ENCODE results near the gene SALL3.

SALL3 gene

DNA sequence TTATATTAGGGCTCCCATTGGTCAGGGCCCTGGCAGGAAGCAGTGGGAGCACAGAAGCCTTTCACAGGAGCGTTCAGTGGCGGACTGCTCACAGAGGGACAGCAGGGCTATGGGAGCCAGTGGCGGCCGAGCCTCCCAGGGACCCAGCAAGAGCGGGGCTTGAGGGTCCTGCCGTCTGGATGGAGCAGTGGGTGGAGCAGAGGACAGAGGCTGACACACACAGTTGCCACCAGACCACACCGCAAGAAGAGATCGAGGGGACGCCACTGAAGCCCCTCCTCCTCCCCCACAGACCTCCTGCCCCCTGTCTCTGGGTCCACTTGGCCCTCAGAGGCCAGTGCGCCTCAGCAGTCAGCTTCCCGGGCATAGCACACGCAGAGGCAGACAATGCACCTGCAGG, 39.3 kb downstream of the SALL3 start:
- H3K27me3 ChIP-seq (replicated peaks; ENCODE audit: control insufficient read depth, insufficient read depth, low read length) = peaks cover 5% of the 10 kb centered on the region
- H3K9me3 ChIP-seq (ENCODE audit: control insufficient read depth, low read length) = peaks cover 9% of the 10 kb centered on the region
- no peak for DNase-seq (ENCODE audit: low read depth)
- no peaks in the 10 kb centered on the region for H3K4me1 ChIP-seq (ENCODE audit: control insufficient read depth, insufficient read depth, low read length)
- H3K36me3 ChIP-seq (ENCODE audit: control insufficient read depth, insufficient read depth, low read length, severe bottlenecking) = no peaks in the 10 kb centered on the region
- H3K4me3 ChIP-seq (ENCODE audit: low read length) = no peak overlapping the region
- H3K9ac ChIP-seq (ENCODE audit: low read length) = no peak overlapping the region

DNA sequence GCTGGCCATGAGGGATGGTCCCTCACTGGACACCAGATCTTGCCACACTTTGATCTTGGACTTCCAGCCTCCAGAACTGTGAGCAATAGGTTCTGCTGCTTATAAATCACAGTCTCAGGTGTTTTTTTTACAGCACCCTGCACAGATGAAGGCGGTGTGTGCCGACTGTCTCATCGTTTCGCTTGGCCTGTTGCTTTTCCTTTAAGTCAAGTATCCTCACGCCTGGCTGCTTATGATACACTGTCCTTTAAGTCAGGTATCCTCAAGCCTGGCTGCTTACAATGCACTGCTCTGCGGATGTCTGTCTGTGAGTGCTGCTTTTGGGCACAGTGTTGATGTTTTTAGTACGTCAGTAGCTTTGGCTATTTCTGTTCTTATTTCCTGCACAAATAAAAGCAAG, 40.3 kb downstream of the SALL3 start:
- peaks cover 9% of the 10 kb centered on the region for H3K9me3 ChIP-seq (ENCODE audit: control insufficient read depth, low read length)
- DNase-seq (ENCODE audit: low read depth) = no peak
- no peaks in the 10 kb centered on the region for H3K4me1 ChIP-seq (ENCODE audit: control insufficient read depth, insufficient read depth, low read length)
- H3K36me3 ChIP-seq (ENCODE audit: control insufficient read depth, insufficient read depth, low read length, severe bottlenecking) = no peaks in the 10 kb centered on the region
- peaks cover 5% of the 10 kb centered on the region for H3K27me3 ChIP-seq (replicated peaks; ENCODE audit: control insufficient read depth, insufficient read depth, low read length)
- H3K9ac ChIP-seq (ENCODE audit: low read length) = no peak overlapping the region
- H3K4me3 ChIP-seq (ENCODE audit: low read length) = no peak overlapping the region

DNA sequence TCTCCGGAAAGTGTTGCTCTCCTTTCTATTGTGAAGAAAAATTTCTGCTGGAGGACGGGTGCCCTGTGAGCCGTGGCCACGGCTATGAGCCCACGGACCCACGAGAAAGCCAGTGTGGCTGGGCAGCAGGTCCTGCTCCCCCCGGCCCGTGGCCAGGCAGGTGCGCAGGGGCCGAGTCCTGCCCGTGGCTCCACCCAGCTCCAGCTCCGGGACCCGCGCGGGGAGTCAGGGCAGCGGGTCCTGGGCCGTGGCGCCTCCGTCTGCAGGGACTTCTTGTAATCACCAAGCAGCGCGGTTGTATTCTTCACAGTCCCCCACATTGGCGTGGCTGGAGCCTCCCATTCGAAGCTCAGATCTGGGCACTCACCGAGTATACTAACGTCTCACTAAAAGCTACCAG, 43.0 kb downstream of the SALL3 start:
- H3K36me3 ChIP-seq (ENCODE audit: control insufficient read depth, insufficient read depth, low read length, severe bottlenecking) = no peaks in the 10 kb centered on the region
- H3K9me3 ChIP-seq (ENCODE audit: control insufficient read depth, low read length) = peaks cover 9% of the 10 kb centered on the region
- peaks cover 4% of the 10 kb centered on the region for H3K27me3 ChIP-seq (replicated peaks; ENCODE audit: control insufficient read depth, insufficient read depth, low read length)
- H3K9ac ChIP-seq (ENCODE audit: low read length) = no peak overlapping the region
- no peak for DNase-seq (ENCODE audit: low read depth)
- no peak overlapping the region for H3K4me3 ChIP-seq (ENCODE audit: low read length)
- no peaks in the 10 kb centered on the region for H3K4me1 ChIP-seq (ENCODE audit: control insufficient read depth, insufficient read depth, low read length)

DNA sequence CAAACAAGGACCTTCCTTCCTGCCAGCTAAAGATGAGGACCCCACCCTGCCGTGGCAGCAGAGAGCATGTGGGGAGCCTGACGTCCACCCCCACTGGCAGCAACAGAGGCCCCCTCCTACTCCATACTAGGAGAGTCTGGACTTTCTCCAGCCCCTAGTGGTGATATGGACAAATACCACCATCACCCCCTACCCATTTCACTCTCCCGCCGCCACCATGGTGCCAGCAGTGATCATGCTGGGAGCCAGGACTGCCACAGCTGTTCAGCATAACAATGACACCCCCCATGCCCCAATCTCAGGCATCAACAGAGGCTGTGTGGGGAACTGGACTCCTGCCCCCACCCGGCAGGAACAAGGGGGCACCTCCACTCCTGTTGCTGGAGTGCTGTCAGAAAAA, 46.9 kb downstream of the SALL3 start:
- H3K9ac ChIP-seq (ENCODE audit: low read length) = no peak overlapping the region
- H3K9me3 ChIP-seq (ENCODE audit: control insufficient read depth, low read length) = peaks cover 14% of the 10 kb centered on the region
- H3K27me3 ChIP-seq (replicated peaks; ENCODE audit: control insufficient read depth, insufficient read depth, low read length) = no peaks in the 10 kb centered on the region
- no peak overlapping the region for H3K4me3 ChIP-seq (ENCODE audit: low read length)
- no peak for DNase-seq (ENCODE audit: low read depth)
- no peaks in the 10 kb centered on the region for H3K4me1 ChIP-seq (ENCODE audit: control insufficient read depth, insufficient read depth, low read length)
- H3K36me3 ChIP-seq (ENCODE audit: control insufficient read depth, insufficient read depth, low read length, severe bottlenecking) = no peaks in the 10 kb centered on the region

DNA sequence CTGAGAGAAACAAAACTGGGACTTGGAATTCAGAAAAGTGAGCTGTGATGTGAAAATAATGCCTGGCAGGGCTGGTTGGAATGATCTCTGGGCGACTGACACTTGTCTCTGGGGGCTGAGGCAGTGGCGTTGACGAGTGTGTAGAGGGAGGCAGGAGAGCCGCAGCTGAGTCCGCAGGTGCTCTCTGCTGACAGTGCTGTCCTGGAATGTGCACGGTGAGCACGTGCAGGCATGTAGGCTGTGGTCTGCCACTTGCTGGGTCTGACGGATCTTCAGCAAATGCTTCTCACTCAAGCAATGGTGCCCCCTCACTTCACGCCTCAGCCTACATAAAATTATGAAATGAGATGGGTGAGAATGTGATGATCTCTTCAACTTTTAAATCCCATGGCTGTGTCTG, 51.1 kb downstream of the SALL3 start:
- Histone ChIP-seq H3K4me1 (ENCODE audit: control insufficient read depth, insufficient read depth, low read length) (no peaks in the 10 kb centered on the region), H3K9me3 (ENCODE audit: control insufficient read depth, low read length) (peaks cover 7% of the 10 kb centered on the region), H3K9ac (ENCODE audit: low read length) (no peak overlapping the region), H3K27me3 (replicated peaks; ENCODE audit: control insufficient read depth, insufficient read depth, low read length) (no peaks in the 10 kb centered on the region), H3K36me3 (ENCODE audit: control insufficient read depth, insufficient read depth, low read length, severe bottlenecking) (no peaks in the 10 kb centered on the region), H3K4me3 (ENCODE audit: low read length) (no peak overlapping the region)
- no peak for DNase-seq (ENCODE audit: low read depth)

DNA sequence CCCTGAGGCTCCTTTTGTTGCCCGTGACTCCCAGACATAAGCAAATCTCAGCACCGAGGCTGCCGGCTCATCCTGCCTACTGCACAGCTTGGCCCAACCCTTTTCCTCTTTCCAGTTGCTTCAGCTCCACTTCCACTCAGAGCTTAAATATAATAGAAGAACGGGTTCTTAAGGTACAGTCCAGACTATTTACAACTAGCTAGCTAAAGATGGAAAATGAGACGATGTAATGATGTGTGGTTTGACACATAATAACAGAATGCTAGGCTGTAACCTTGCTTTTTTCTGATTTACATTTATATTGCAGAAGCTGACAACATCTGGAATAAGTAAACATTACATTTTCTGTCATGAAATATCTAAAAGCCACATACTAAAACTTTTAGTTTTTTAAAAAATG, 62.7 kb downstream of the SALL3 start:
- DNase-seq (ENCODE audit: low read depth) = no peak
- Histone ChIP-seq H3K27me3 (replicated peaks; ENCODE audit: control insufficient read depth, insufficient read depth, low read length) (peaks cover 2% of the 10 kb centered on the region), H3K9ac (ENCODE audit: low read length) (no peak overlapping the region), H3K4me1 (ENCODE audit: control insufficient read depth, insufficient read depth, low read length) (no peaks in the 10 kb centered on the region), H3K36me3 (ENCODE audit: control insufficient read depth, insufficient read depth, low read length, severe bottlenecking) (no peaks in the 10 kb centered on the region), H3K9me3 (ENCODE audit: control insufficient read depth, low read length) (no peaks in the 10 kb centered on the region), H3K4me3 (ENCODE audit: low read length) (no peak overlapping the region)

DNA sequence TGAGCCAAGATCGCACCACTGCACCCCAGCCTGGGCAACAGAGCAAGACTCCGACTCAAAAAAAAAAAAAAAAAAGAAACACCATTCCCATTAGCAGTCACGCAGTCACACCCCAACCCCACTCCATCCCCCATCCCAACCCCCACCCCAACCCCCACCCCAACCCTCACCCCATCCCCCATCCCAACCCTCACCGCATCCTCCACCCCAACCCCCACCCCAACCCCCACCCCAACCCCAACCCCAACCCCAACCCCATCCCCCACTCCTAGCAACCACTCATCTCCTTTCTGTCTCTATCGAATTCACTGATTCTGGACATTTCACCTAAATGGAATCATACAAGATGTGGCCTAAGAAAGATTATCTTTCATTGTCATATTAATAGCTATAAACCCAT, 63.7 kb downstream of the SALL3 start:
- Histone ChIP-seq H3K9me3 (ENCODE audit: control insufficient read depth, low read length) (no peaks in the 10 kb centered on the region), H3K27me3 (replicated peaks; ENCODE audit: control insufficient read depth, insufficient read depth, low read length) (peaks cover 2% of the 10 kb centered on the region), H3K36me3 (ENCODE audit: control insufficient read depth, insufficient read depth, low read length, severe bottlenecking) (no peaks in the 10 kb centered on the region), H3K9ac (ENCODE audit: low read length) (no peak overlapping the region), H3K4me1 (ENCODE audit: control insufficient read depth, insufficient read depth, low read length) (no peaks in the 10 kb centered on the region), H3K4me3 (ENCODE audit: low read length) (no peak overlapping the region)
- DNase-seq (ENCODE audit: low read depth) = no peak

DNA sequence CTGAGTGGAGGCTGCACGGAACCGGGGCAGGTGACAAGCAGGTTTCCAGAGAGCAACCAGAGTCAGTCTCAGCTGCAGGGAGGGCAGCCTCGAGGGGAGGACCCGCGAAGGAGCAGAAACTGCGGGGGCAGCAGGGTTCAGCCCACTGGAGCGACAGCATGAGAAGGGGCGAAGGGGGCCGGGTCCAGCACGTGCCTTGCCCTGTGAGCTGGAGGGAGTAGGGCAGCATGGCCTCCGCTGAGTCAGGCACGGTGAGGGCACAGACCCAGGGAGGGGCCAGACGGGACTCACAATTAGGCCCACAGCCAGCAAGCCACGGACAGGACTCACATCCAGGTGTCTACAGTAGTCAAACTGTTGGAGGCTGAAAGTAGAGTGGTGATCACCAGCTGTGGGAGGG, 66.9 kb downstream of the SALL3 start:
- Histone ChIP-seq H3K36me3 (ENCODE audit: control insufficient read depth, insufficient read depth, low read length, severe bottlenecking) (no peaks in the 10 kb centered on the region), H3K27me3 (replicated peaks; ENCODE audit: control insufficient read depth, insufficient read depth, low read length) (peaks cover 6% of the 10 kb centered on the region), H3K9me3 (ENCODE audit: control insufficient read depth, low read length) (no peaks in the 10 kb centered on the region), H3K9ac (ENCODE audit: low read length) (no peak overlapping the region), H3K4me3 (ENCODE audit: low read length) (no peak overlapping the region), H3K4me1 (ENCODE audit: control insufficient read depth, insufficient read depth, low read length) (no peaks in the 10 kb centered on the region)
- DNase-seq (ENCODE audit: low read depth) = no peak

DNA sequence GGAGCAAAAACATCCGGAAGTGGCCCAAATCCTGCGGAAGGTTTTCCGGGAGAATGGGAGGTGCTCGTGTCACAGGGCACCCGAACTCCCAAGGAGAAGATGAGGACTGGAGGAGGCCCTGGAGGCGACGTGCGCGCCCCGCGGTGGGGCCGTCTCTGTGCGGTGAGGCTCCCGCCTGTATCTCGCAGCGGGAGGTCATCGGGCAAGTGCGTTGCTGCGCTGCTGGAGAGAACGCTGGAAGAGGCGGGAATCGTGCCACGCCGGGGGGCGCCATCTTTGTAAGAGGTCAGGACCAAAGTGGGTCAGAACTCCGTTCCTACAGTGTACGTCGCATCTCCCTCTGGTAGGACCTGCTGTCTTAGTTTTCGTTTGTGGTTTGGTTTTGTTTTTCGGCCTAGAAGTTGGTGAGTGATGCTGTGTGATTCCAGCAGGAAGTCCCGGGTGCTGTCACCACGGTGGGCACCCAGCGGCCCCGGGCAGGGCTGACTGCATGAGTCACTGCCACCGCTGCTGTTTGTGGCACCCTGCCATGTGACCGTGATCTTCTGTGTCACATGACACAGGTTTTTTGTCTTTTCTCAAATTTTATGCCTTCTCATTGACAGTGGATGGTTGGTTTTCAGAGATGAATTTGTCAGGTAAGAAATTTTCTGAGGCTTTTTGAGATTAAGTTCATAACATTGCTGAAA, 68.1 kb downstream of the SALL3 start:
- Histone ChIP-seq H3K9me3 (ENCODE audit: control insufficient read depth, low read length) (no peaks in the 10 kb centered on the region), H3K36me3 (ENCODE audit: control insufficient read depth, insufficient read depth, low read length, severe bottlenecking) (no peaks in the 10 kb centered on the region), H3K9ac (ENCODE audit: low read length) (no peak overlapping the region), H3K27me3 (replicated peaks; ENCODE audit: control insufficient read depth, insufficient read depth, low read length) (peaks cover 6% of the 10 kb centered on the region), H3K4me3 (ENCODE audit: low read length) (no peak overlapping the region), H3K4me1 (ENCODE audit: control insufficient read depth, insufficient read depth, low read length) (no peaks in the 10 kb centered on the region)
- no peak for DNase-seq (ENCODE audit: low read depth)

DNA sequence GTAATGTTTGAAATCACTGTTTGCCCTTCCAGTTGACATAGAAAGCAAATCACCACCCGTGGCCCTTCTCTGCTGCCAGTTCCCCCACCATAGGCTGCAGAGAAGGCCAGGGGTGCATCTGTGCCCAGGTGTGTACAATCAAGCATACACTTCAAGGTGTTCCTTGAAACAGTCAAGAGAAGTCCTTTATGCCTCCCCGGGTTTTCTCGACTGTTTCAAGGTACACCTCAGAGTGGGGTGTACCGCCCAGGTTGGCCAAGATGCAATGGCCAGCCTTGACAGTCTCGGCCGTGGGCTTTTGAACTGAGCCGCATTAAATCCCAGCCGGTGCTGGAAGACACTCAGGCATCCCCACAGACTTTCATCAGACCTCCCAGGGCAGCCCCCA, 68.6 kb downstream of the SALL3 start:
- H3K4me3 ChIP-seq (ENCODE audit: low read length) = no peak overlapping the region
- H3K9ac ChIP-seq (ENCODE audit: low read length) = no peak overlapping the region
- DNase-seq (ENCODE audit: low read depth) = no peak
- H3K4me1 ChIP-seq (ENCODE audit: control insufficient read depth, insufficient read depth, low read length) = no peaks in the 10 kb centered on the region
- H3K36me3 ChIP-seq (ENCODE audit: control insufficient read depth, insufficient read depth, low read length, severe bottlenecking) = no peaks in the 10 kb centered on the region
- H3K27me3 ChIP-seq (replicated peaks; ENCODE audit: control insufficient read depth, insufficient read depth, low read length) = peaks cover 6% of the 10 kb centered on the region
- no peaks in the 10 kb centered on the region for H3K9me3 ChIP-seq (ENCODE audit: control insufficient read depth, low read length)

DNA sequence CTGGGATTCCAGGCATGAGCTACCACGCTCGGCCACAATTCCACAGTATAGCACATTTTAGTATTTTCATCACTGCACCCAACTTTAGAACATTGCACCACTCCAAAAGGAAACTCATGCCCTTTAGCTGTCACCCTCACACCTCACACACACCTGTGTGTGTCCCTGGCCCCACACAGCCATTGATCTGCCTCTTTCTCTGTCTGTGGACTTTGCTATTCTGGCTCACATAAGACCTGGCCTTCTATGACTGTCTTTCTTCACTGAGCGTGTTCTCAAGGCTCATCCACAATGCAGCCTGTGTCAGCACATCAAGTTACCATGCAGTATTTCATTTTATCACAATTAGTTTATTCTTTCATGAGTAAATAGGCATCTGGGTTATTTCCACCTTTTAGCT, 69.9 kb downstream of the SALL3 start:
- no peak for DNase-seq (ENCODE audit: low read depth)
- H3K4me3 ChIP-seq (ENCODE audit: low read length) = no peak overlapping the region
- no peaks in the 10 kb centered on the region for H3K4me1 ChIP-seq (ENCODE audit: control insufficient read depth, insufficient read depth, low read length)
- H3K9ac ChIP-seq (ENCODE audit: low read length) = no peak overlapping the region
- no peaks in the 10 kb centered on the region for H3K36me3 ChIP-seq (ENCODE audit: control insufficient read depth, insufficient read depth, low read length, severe bottlenecking)
- peaks cover 16% of the 10 kb centered on the region for H3K27me3 ChIP-seq (replicated peaks; ENCODE audit: control insufficient read depth, insufficient read depth, low read length)
- H3K9me3 ChIP-seq (ENCODE audit: control insufficient read depth, low read length) = no peaks in the 10 kb centered on the region

Data from adipocyte (in vitro differentiated cells).